Nephron (organoid): Measurements from ENCODE around the gene MUC20.
"Not testable (repeated sequence)": the region's sequence is repeated elsewhere in the genome, so short reads cannot be mapped to it uniquely, and the experiment has no call there.

Experiments
- H3K27ac Mint-ChIP-seq, 3 experiments: 2 replicates each; pipeline ENCODE4 v1.8.0; 2020; ENCODE audit warnings: mixed read lengths in 3 of 3, mild to moderate bottlenecking in 2 of 3, moderate library complexity in 1 of 3
- H3K27me3 Mint-ChIP-seq: 2 replicates; pipeline ENCODE4 v1.8.0; 2021; ENCODE audit warnings: low read depth, mild to moderate bottlenecking, moderate library complexity, mixed read lengths
- H3K36me3 Mint-ChIP-seq: 2 replicates; pipeline ENCODE4 v1.8.0; 2020; ENCODE audit warnings: low read depth, mixed read lengths
- H3K4me1 Mint-ChIP-seq: 2 replicates; pipeline ENCODE4 v1.8.0; 2020; ENCODE audit warnings: mixed read lengths
- H3K4me3 Mint-ChIP-seq, 3 experiments: 2 replicates each; pipeline ENCODE4 v1.8.0; 2020; ENCODE audit warnings: mild to moderate bottlenecking in 3 of 3, mixed read lengths in 3 of 3, moderate library complexity in 2 of 3
- H3K9me3 Mint-ChIP-seq: 2 replicates; pipeline ENCODE4 v1.8.0; 2020; ENCODE audit warnings: mixed read lengths
- TF ChIP-seq, protein P1 (sequence below), 3 experiments: fragments of 200-600 bp; sonication (generic); IDR thresholded peaks; one replicate each; pipeline ENCODE4 v1.5.0; 2021; ENCODE audit warnings: antibody characterized with exemption in 3 of 3; ENCODE audit not compliant: unreplicated experiment in 3 of 3

MUC20 gene

DNA sequence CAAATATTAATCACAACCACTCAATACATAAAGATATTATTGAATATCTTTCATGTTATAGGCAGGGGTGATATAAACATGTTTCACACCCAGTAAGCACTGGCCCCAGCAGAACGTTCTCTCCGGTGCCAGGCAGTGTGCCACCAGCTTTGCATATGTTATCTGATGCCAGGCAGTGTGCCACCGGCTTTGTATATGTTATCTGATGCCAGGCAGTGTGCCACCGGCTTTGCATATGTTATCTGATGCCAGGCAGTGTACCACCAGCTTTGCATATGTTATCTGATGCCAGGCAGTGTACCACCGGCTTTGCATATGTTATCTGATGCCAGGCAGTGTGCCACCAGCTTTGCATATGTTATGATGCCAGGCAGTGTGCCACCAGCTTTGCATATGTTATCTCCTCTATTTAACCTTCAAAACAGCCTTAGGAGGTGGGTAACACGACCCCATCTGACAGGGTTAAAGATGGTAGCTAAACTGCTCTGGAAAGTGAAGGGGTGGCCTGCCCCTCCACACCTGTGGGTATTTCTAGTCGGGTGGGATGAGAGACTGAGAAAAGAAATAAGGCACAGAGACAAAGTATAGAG, 6.9 kb downstream of the MUC20 start:
- Mint-ChIP-seq H3K4me1 (peaks cover 33% of the 10 kb centered on the region), H3K27me3 (peaks cover 5% of the 10 kb centered on the region), H3K36me3 (no peaks in the 10 kb centered on the region), H3K27ac (peak overlapping the region; percentile 55 to 88 (median 84)), H3K4me3 (no peak overlapping the region), H3K9me3 (no peaks in the 10 kb centered on the region)
- TF ChIP-seq, protein P1, sequence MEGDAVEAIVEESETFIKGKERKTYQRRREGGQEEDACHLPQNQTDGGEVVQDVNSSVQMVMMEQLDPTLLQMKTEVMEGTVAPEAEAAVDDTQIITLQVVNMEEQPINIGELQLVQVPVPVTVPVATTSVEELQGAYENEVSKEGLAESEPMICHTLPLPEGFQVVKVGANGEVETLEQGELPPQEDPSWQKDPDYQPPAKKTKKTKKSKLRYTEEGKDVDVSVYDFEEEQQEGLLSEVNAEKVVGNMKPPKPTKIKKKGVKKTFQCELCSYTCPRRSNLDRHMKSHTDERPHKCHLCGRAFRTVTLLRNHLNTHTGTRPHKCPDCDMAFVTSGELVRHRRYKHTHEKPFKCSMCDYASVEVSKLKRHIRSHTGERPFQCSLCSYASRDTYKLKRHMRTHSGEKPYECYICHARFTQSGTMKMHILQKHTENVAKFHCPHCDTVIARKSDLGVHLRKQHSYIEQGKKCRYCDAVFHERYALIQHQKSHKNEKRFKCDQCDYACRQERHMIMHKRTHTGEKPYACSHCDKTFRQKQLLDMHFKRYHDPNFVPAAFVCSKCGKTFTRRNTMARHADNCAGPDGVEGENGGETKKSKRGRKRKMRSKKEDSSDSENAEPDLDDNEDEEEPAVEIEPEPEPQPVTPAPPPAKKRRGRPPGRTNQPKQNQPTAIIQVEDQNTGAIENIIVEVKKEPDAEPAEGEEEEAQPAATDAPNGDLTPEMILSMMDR (IDR thresholded peaks at IDR 0.05; ENCODE audit: unreplicated experiment in 3 of 3) = no peak

DNA sequence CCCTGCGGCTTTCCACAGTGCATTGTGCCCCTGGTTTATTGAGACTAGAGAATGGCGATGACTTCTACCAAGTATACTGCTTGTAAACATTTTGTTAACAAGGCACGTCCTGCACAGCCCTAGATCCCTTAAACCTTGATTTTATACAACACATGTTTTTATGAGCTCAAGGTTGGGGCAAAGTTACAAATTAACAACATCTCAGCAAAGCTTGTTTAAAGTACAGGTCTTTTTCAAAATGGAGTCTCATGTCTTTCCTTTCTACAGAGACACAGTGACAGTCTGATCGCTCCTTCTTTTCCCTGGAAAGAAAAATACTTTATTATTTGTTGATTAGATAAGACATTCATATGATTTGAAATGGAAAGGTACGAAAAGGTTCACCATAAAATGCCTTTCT, 8.0 kb downstream of the MUC20 start:
- H3K4me1 Mint-ChIP-seq = peaks cover 43% of the 10 kb centered on the region
- H3K27ac Mint-ChIP-seq = peak overlapping the region; percentile 55 to 88 (median 84)
- H3K36me3 Mint-ChIP-seq, H3K27me3 Mint-ChIP-seq, H3K4me3 Mint-ChIP-seq, H3K9me3 Mint-ChIP-seq: not testable (repeated sequence)

DNA sequence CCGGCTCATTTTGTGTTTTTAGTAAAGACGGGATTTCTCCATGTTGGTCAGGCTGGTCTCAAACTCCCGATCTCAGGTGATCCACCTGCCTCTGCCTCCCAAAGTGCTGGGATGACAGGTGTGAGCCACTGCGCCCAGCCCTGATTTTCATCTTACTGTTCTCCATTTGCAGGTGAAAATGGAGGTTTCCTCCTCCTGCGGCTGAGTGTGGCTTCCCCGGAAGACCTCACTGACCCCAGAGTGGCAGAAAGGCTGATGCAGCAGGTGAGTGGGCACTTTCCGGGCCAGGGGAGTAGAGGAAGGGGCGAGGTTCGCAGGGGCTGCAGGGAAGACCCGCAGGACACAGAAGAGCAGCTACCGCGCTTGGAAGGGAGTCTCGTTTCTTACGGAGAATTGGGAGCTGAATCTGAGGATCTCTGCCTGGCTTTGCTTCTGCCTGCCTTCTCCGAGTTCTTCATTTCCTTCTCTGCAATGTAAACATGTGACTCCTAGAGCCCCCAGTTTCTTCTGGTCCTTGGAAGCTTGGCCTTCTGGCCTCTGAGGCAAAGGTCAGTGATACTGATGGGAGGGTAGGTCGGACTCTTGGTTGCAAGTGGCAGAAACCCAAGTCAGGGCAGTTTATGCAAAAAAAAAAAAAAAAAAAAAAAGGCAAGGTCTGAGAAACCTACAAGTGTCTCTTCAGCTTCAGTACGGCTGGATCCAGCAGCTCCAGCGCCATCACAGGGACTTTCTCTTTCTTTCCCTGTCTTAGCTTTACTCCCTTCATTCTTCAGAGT, 8.9 kb downstream of the MUC20 start:
- no peaks in the 10 kb centered on the region for H3K36me3 Mint-ChIP-seq
- peaks cover 5% of the 10 kb centered on the region for H3K27me3 Mint-ChIP-seq
- H3K9me3 Mint-ChIP-seq = no peaks in the 10 kb centered on the region
- H3K4me1 Mint-ChIP-seq = peaks cover 43% of the 10 kb centered on the region
- H3K4me3 Mint-ChIP-seq = no peak overlapping the region
- TF ChIP-seq, protein P1 (IDR thresholded peaks at IDR 0.05; ENCODE audit: unreplicated experiment in 3 of 3) = no peak
- peak overlapping the region in 1 of 3 experiments; percentile 34 for H3K27ac Mint-ChIP-seq

DNA sequence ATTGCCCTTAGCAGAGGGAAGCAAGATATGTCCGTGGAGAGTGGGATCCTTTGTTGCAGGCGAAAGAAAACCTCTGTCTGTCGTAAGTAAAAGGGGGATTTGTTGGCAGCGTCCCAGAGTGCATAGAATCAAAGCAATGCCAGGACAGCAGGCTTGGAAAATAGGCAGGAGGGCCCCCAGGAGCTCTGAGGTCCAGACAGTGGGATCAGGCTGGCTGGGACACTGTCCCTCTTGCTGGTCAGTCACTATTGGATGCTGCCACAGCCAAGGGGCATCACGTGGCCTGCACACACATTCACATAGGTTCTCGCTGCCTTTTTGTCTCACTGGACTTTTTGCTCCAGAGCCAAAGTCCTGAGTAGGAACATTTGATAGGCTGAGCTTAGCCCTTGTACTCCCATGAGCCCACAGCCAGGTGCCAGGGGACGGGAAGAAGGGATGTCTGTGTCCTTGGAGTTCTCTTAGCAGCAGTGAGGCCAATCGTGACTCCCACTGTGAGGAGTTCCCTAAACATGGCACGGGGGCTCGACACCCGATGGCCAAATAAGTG, 10.7 kb downstream of the MUC20 start:
- peaks cover 45% of the 10 kb centered on the region for H3K4me1 Mint-ChIP-seq
- H3K27me3 Mint-ChIP-seq = peaks cover 3% of the 10 kb centered on the region
- H3K4me3 Mint-ChIP-seq = no peak overlapping the region
- H3K36me3 Mint-ChIP-seq = peaks cover 5% of the 10 kb centered on the region
- TF ChIP-seq, protein P1 (IDR thresholded peaks at IDR 0.05; ENCODE audit: unreplicated experiment in 3 of 3) = no peak
- no peak overlapping the region for H3K27ac Mint-ChIP-seq
- H3K9me3 Mint-ChIP-seq = no peaks in the 10 kb centered on the region

DNA sequence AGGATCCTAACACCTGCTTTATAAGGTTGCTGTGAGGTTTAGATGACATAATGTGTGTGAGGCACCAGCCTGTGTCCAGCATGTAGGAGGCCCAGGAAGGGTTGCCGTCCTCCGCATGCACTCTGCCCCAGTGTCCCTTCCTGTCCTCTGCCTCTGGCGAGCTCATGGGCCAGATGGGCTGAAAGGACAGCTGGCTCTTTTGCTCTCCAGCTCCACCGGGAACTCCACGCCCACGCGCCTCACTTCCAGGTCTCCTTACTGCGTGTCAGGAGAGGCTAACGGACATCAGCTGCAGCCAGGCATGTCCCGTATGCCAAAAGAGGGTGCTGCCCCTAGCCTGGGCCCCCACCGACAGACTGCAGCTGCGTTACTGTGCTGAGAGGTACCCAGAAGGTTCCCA, 12.2 kb downstream of the MUC20 start:
- peaks cover 3% of the 10 kb centered on the region for H3K27me3 Mint-ChIP-seq
- H3K27ac Mint-ChIP-seq = peak overlapping the region in 1 of 3 experiments; percentile 39
- no peak overlapping the region for H3K4me3 Mint-ChIP-seq
- H3K4me1 Mint-ChIP-seq = peaks cover 38% of the 10 kb centered on the region
- H3K36me3 Mint-ChIP-seq = peaks cover 5% of the 10 kb centered on the region
- TF ChIP-seq, protein P1 (IDR thresholded peaks at IDR 0.05; ENCODE audit: unreplicated experiment in 3 of 3) = no peak
- H3K9me3 Mint-ChIP-seq = no peaks in the 10 kb centered on the region

DNA sequence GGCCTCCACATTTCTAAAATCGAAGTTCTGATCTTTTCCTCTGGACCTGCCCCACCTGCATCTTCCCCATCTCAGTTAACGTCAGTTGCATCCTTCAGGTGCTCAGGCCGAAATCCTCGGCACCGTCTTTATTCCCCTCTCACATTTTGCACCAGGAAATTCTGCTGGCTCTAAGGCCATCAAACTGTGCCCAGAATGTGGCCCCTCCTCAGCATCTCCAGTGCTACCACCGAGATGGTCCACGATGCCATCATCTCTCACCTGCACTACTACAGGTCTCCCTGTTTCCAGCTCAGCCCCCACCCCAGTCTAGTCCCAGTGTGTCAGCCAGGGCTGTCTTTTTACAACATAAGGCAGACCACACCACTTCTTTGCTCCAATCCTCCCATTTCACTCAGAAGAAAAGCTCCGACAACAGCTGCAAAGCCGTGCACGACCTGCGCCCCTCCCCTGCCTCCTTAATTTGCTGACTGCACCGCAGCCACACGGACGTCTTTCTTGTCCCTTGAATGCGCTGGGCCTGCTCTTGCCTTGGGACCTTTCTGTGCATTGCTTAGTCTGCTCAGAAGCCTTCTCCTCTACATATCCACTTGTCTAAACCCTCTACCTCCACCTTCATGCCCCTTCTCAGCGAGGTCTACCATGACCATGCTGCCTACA, 14.4 kb downstream of the MUC20 start:
- Mint-ChIP-seq H3K4me3 (no peak overlapping the region), H3K36me3 (peaks cover 5% of the 10 kb centered on the region), H3K4me1 (peaks cover 25% of the 10 kb centered on the region), H3K27ac (no peak overlapping the region), H3K9me3 (no peaks in the 10 kb centered on the region), H3K27me3 (peaks cover 3% of the 10 kb centered on the region)
- TF ChIP-seq, protein P1 (IDR thresholded peaks at IDR 0.05; ENCODE audit: unreplicated experiment in 3 of 3) = no peak
